Activated CD8-positive, alpha-beta T cell treated with anti-CD3 and anti-CD28 coated beads for 36 hours (primary cell): ENCODE data around the gene RAX2. TPM values are rescaled to one million over a fixed set of nuclear protein-coding genes. Genes with fewer than 3 reads are reported as not detected.

ENCODE experiments used
- ATAC-seq: fragments of 200-7000 bp; cut with Tn5 transposase; one replicate; pipeline ENCODE4 v1.10.0; 2021; ENCODE audit warnings: mild to moderate bottlenecking, moderate library complexity
- CTCF ChIA-PET: fragments of 350-600 bp; sonication (Branson Sonifier 250); formaldehyde crosslinking; loops from one replicate; lab custom pipeline; 2021; ENCODE audit warnings: antibody characterized with exemption; lab: Charles Lee
- POLR2A ChIA-PET: fragments of 350-600 bp; sonication (Branson Sonifier 250); formaldehyde crosslinking; loops from one replicate; lab custom pipeline; 2021; ENCODE audit warnings: antibody characterized with exemption; lab: Charles Lee
- DNase-seq: peaks from one replicate; pipeline ENCODE4 v3.0.0-alpha.2; 2020
- H3K27ac Mint-ChIP-seq: one replicate; pipeline ENCODE4 v1.8.0; 2021; ENCODE audit warnings: mild to moderate bottlenecking, mixed read lengths
- H3K27me3 Mint-ChIP-seq: one replicate; pipeline ENCODE4 v1.8.0; 2021; ENCODE audit warnings: mixed read lengths
- H3K36me3 Mint-ChIP-seq: one replicate; pipeline ENCODE4 v1.8.0; 2021; ENCODE audit warnings: low read depth, mixed read lengths
- H3K4me1 Mint-ChIP-seq: one replicate; pipeline ENCODE4 v1.8.0; 2021; ENCODE audit warnings: low read depth, mixed read lengths
- H3K4me3 Mint-ChIP-seq: one replicate; pipeline ENCODE4 v1.8.0; 2021; ENCODE audit warnings: mild to moderate bottlenecking, moderate library complexity, mixed read lengths
- H3K9me3 Mint-ChIP-seq: one replicate; pipeline ENCODE4 v1.8.0; 2021; ENCODE audit warnings: mixed read lengths
- intact Hi-C: fragments of 100-400 bp; cut with micrococcal nuclease; formaldehyde crosslinking; loops from one replicate; pipeline ENCODE4 v1.10.0; 2022
- total RNA-seq, 2 experiments: library from RNA; stranded (reverse); gene quantifications; one replicate each; pipeline ENCODE4 v1.2.3, GENCODE V29; 2021
- TF ChIP-seq, protein P1 (sequence below): fragments of 200-600 bp; IDR thresholded peaks from one replicate; pipeline ENCODE4 v1.8.0; 2022; ENCODE audit warnings: antibody characterized with exemption, mild to moderate bottlenecking

Gene RAX2
- total RNA-seq, 2 experiments from 2014 or later, result not detected

DNA sequence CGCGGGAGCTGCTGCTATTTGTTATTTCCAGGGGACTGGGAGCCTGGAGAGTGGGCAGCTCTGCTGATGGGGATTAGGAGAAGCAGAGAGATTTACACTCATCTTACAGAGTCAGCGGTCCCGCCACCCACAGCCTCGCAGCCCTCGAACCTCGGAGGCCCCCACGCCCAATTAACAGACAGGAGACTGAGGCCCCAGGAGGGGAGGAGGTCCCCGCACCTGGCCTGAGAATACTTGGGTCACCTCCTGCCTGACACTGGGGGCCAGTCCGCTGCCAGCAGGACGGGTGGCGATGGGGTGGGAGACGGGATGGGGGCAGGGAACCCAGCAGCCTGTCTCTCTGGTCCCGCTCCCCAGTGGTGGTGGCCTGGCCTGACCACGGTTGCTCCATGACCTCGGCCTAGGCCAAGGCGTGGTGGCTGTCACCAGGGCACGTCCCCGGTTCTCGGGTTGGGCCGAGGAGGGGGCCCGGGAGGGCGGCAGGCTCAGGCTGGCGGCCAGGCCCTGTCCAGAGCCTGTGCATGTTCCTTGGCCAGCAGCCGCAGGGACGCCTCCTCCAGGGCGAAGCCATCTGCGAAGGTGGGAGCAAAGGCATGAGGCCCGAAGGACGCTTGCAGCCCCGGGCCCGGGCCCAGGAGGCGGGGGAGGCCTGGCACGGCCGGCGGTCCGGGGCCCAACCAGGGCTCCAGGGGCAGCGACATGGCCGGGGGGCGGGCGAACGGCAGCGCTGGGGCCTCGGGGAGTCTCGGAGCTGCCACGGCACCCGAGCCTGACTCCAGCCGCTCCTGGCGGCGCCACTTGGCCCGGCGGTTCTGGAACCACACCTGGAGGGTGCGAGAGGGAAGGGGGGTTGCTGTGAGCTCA lies 1.7 kb downstream of the RAX2 start:
- DNase-seq, result no peak
- peaks cover 10% of the 10 kb centered on the region for H3K36me3 Mint-ChIP-seq
- no peaks in the 10 kb centered on the region for H3K27me3 Mint-ChIP-seq
- H3K4me3 Mint-ChIP-seq, result no peak overlapping the region
- POLR2A ChIA-PET, result interaction anchor here (1.4 kb wide), 1 partner anchor 15 kb away, joined by 4 read pairs; no protein-coding TSS in a partner anchor
- CTCF ChIA-PET, result interaction anchor here (0.9 to 2.2 kb wide), 3 partner anchors 13 to 78 kb away, joined by 3 to 6 read pairs (median 3); no protein-coding TSS in a partner anchor
- intact Hi-C loops, result no loop called here
- H3K9me3 Mint-ChIP-seq, result no peaks in the 10 kb centered on the region
- H3K4me1 Mint-ChIP-seq, result peaks cover 7% of the 10 kb centered on the region
- H3K27ac Mint-ChIP-seq, result no peak overlapping the region
- no peak for ATAC-seq
- TF ChIP-seq, protein P1, sequence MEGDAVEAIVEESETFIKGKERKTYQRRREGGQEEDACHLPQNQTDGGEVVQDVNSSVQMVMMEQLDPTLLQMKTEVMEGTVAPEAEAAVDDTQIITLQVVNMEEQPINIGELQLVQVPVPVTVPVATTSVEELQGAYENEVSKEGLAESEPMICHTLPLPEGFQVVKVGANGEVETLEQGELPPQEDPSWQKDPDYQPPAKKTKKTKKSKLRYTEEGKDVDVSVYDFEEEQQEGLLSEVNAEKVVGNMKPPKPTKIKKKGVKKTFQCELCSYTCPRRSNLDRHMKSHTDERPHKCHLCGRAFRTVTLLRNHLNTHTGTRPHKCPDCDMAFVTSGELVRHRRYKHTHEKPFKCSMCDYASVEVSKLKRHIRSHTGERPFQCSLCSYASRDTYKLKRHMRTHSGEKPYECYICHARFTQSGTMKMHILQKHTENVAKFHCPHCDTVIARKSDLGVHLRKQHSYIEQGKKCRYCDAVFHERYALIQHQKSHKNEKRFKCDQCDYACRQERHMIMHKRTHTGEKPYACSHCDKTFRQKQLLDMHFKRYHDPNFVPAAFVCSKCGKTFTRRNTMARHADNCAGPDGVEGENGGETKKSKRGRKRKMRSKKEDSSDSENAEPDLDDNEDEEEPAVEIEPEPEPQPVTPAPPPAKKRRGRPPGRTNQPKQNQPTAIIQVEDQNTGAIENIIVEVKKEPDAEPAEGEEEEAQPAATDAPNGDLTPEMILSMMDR, result no peak

DNA sequence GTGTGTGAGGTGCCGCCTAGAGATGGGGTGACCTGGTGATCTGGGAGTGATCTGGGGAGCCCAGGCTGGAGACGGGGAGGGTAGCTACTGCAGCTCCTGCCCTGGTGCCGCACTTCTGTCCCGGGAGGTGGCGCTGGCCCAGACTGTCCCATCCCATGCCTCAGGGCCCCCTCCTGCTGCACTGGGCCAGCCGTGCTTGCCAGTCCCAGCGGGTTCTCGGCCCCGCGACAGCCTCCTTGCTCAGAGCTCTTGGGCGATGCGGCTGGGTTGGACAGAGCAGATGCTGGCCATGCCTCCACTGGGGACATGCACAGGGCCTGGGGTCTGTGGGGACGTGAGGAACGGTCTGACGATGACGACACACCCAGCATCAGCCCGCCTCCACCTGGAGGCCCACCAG lies 2.5 kb downstream of the RAX2 start:
- DNase-seq, result no peak
- intact Hi-C loops, result loop anchor here (10.0 kb wide), 1 partner anchor 45 kb away; no protein-coding TSS in a partner anchor
- Mint-ChIP-seq H3K36me3 (peaks cover 10% of the 10 kb centered on the region), H3K4me1 (peaks cover 7% of the 10 kb centered on the region), H3K27ac (no peak overlapping the region), H3K27me3 (no peaks in the 10 kb centered on the region), H3K9me3 (no peaks in the 10 kb centered on the region), H3K4me3 (no peak overlapping the region)
- TF ChIP-seq, protein P1, result no peak
- CTCF ChIA-PET, result no interaction called here
- POLR2A ChIA-PET, result interaction anchor here (1.4 kb wide), 1 partner anchor 16 kb away, joined by 4 read pairs; no protein-coding TSS in a partner anchor
- no peak for ATAC-seq

- POLR2A ChIA-PET, result interaction anchor here (0.5 to 1.4 kb wide), 2 partner anchors 16 to 68 kb away, joined by 3 to 4 read pairs; partner anchors contain the start of gene PIP5K1C
- H3K4me3 Mint-ChIP-seq, result no peak overlapping the region
- H3K27ac Mint-ChIP-seq, result no peak overlapping the region
- H3K27me3 Mint-ChIP-seq, result no peaks in the 10 kb centered on the region
- CTCF ChIA-PET, result no interaction called here
- TF ChIP-seq, protein P1, result no peak
- intact Hi-C loops, result loop anchor here (10.0 kb wide), 1 partner anchor 46 kb away; no protein-coding TSS in a partner anchor
- ATAC-seq (no peak), DNase-seq (no peak)
- H3K9me3 Mint-ChIP-seq, result no peaks in the 10 kb centered on the region
- H3K36me3 Mint-ChIP-seq, result peaks cover 10% of the 10 kb centered on the region
- H3K4me1 Mint-ChIP-seq, result peaks cover 7% of the 10 kb centered on the region
These were observed 3.3 kb downstream of the RAX2 start for GRCh38 chr19:3768748-3769099.

- H3K4me3 Mint-ChIP-seq, result no peak overlapping the region
- peaks cover 10% of the 10 kb centered on the region for H3K36me3 Mint-ChIP-seq
- intact Hi-C loops, result loop anchor here (10.0 kb wide), 1 partner anchor 47 kb away; no protein-coding TSS in a partner anchor
- ATAC-seq (no peak), DNase-seq (no peak)
- POLR2A ChIA-PET, result no interaction called here
- TF ChIP-seq, protein P1, result no peak
- no peaks in the 10 kb centered on the region for H3K9me3 Mint-ChIP-seq
- H3K27ac Mint-ChIP-seq, result no peak overlapping the region
- CTCF ChIA-PET, result no interaction called here
- no peaks in the 10 kb centered on the region for H3K27me3 Mint-ChIP-seq
- H3K4me1 Mint-ChIP-seq, result peaks cover 9% of the 10 kb centered on the region
These were observed 3.8 kb downstream of the RAX2 start for GRCh38 chr19:3768015-3768747.
